Type B pancreatic cell (in vitro differentiated cells): ENCODE data around the gene OSBPL2. TPM values are rescaled to one million over a fixed set of nuclear protein-coding genes. Genes with fewer than 3 reads are reported as not detected.
A peak's percentile ranks its signal among the peaks of the same experiment; 100 is the strongest.

Experiments
- DNase-seq: peaks from one replicate; pipeline ENCODE4 v3.0.0; 2021; ENCODE audit warnings: mixed read lengths; ENCODE audit not compliant: unreplicated experiment; ENCODE audit errors: extremely low spot score
- H3K27ac Mint-ChIP-seq: 2 replicates; pipeline ENCODE4 v1.8.0; 2021; ENCODE audit warnings: mild to moderate bottlenecking, mixed read lengths
- H3K27me3 Mint-ChIP-seq: 2 replicates; pipeline ENCODE4 v1.8.0; 2021; ENCODE audit warnings: mixed read lengths
- H3K36me3 Mint-ChIP-seq: 2 replicates; pipeline ENCODE4 v1.8.0; 2021; ENCODE audit warnings: mixed read lengths
- H3K4me1 Mint-ChIP-seq: one replicate; pipeline ENCODE4 v1.8.0; 2021; ENCODE audit warnings: mixed read lengths; ENCODE audit not compliant: unreplicated experiment
- H3K4me3 Mint-ChIP-seq: 2 replicates; pipeline ENCODE4 v1.8.0; 2021; ENCODE audit warnings: mild to moderate bottlenecking, mixed read lengths
- H3K9me3 Mint-ChIP-seq: 2 replicates; pipeline ENCODE4 v1.8.0; 2021; ENCODE audit warnings: mixed read lengths
- CTCF ChIP-seq: fragments of 200-600 bp; sonication (generic); conservative IDR thresholded peaks from 2 replicates; pipeline ENCODE4 v1.5.0; 2021; ENCODE audit warnings: antibody characterized with exemption, mild to moderate bottlenecking
- total RNA-seq: library from RNA; stranded (reverse); gene quantifications from 2 replicates; pipeline ENCODE4 v1.2.1, GENCODE V29; 2021; ENCODE audit warnings: low replicate concordance

The OSBPL2 gene
- total RNA-seq, 1 donor from 2014 or later: 43.7 TPM

GRCh38 chr20:62220666-62221568, 17.4 kb upstream of the OSBPL2 start:
- Mint-ChIP-seq H3K27me3 (peaks cover 75% of the 10 kb centered on the region), H3K9me3 (no peaks in the 10 kb centered on the region)

GRCh38 chr20:62222266-62222850, 16.0 kb upstream of the OSBPL2 start:
- Mint-ChIP-seq H3K9me3 (no peaks in the 10 kb centered on the region), H3K4me3 (no peak overlapping the region), H3K27me3 (peaks cover 79% of the 10 kb centered on the region), H3K27ac (no peak overlapping the region), H3K36me3 (no peaks in the 10 kb centered on the region), H3K4me1 (no peaks in the 10 kb centered on the region)
- no peak for DNase-seq
- no peak for TF ChIP-seq CTCF

More at GRCh38 chr20:62220666-62221568, 17.4 kb upstream of the OSBPL2 start:
- DNase-seq: no peak
- H3K4me1 Mint-ChIP-seq: no peaks in the 10 kb centered on the region
- no peak for TF ChIP-seq CTCF
- peak overlapping the region; percentile 64 for H3K4me3 Mint-ChIP-seq
- H3K27ac Mint-ChIP-seq: no peak overlapping the region
- no peaks in the 10 kb centered on the region for H3K36me3 Mint-ChIP-seq

- no peak overlapping the region for H3K4me3 Mint-ChIP-seq
- no peak for TF ChIP-seq CTCF
- H3K36me3 Mint-ChIP-seq: no peaks in the 10 kb centered on the region
- no peaks in the 10 kb centered on the region for H3K4me1 Mint-ChIP-seq
- no peak overlapping the region for H3K27ac Mint-ChIP-seq
- DNase-seq: no peak
- peaks cover 76% of the 10 kb centered on the region for H3K27me3 Mint-ChIP-seq
- H3K9me3 Mint-ChIP-seq: no peaks in the 10 kb centered on the region
Measured at GRCh38 chr20:62222972-62223371, 15.3 kb upstream of the OSBPL2 start.

GRCh38 chr20:62223571-62223970, 14.8 kb upstream of the OSBPL2 start:
- H3K4me3 Mint-ChIP-seq: no peak overlapping the region
- no peaks in the 10 kb centered on the region for H3K9me3 Mint-ChIP-seq
- H3K36me3 Mint-ChIP-seq: no peaks in the 10 kb centered on the region
- H3K4me1 Mint-ChIP-seq: no peaks in the 10 kb centered on the region
- peaks cover 70% of the 10 kb centered on the region for H3K27me3 Mint-ChIP-seq
- H3K27ac Mint-ChIP-seq: no peak overlapping the region
- DNase-seq: no peak
- TF ChIP-seq CTCF: no peak

- DNase-seq: no peak
- Mint-ChIP-seq H3K4me3 (no peak overlapping the region), H3K4me1 (no peaks in the 10 kb centered on the region), H3K36me3 (no peaks in the 10 kb centered on the region), H3K9me3 (no peaks in the 10 kb centered on the region), H3K27me3 (peaks cover 63% of the 10 kb centered on the region), H3K27ac (no peak overlapping the region)
- no peak for TF ChIP-seq CTCF
Measured at GRCh38 chr20:62224113-62224855, 14.0 kb upstream of the OSBPL2 start.
